Measurements from ENCODE around the gene GABPB1. TPM values are rescaled to one million over a fixed set of nuclear protein-coding genes. Genes with fewer than 3 reads are reported as not detected.

GABPB1 gene
- total RNA-seq, 1 donor from 2014 or later = 70.5 TPM

- DNase-seq (ENCODE audit: low read depth in 2 of 2) = no peak
These were observed 76.5 kb downstream of the GABPB1 start for GRCh38 chr15:50278496-50278895.

- DNase-seq (ENCODE audit: low read depth in 2 of 2) = no peak
These were observed 77.6 kb downstream of the GABPB1 start for GRCh38 chr15:50277370-50277769.

GRCh38 chr15:50275908-50276307 is 79.1 kb downstream of the GABPB1 start:
- DNase-seq (ENCODE audit: low read depth in 2 of 2) = no peak

GRCh38 chr15:50275091-50275490 is 79.9 kb downstream of the GABPB1 start:
- DNase-seq (ENCODE audit: low read depth in 2 of 2) = no peak

- DNase-seq (ENCODE audit: low read depth in 2 of 2) = no peak
These were observed 87.4 kb downstream of the GABPB1 start for GRCh38 chr15:50267577-50267976.

- DNase-seq (ENCODE audit: low read depth in 2 of 2) = no peak
These were observed 89.4 kb downstream of the GABPB1 start, which contains the start of gene HDC for GRCh38 chr15:50265620-50266019. Gene HDC, minus strand, starts transcription at chr15:50265726. Its CDS starts 103 bp downstream, at chr15:50265623.

- DNase-seq (ENCODE audit: low read depth in 2 of 2) = no peak
These were observed 92.5 kb downstream of the GABPB1 start for GRCh38 chr15:50262533-50262932.

- no peak for DNase-seq (ENCODE audit: low read depth in 2 of 2)
These were observed 93.0 kb downstream of the GABPB1 start for GRCh38 chr15:50261981-50262380.

GRCh38 chr15:50260969-50261496 is 94.0 kb downstream of the GABPB1 start:
- DNase-seq (ENCODE audit: low read depth in 2 of 2) = no peak

- no peak for DNase-seq (ENCODE audit: low read depth in 2 of 2)
These were observed 95.7 kb downstream of the GABPB1 start for GRCh38 chr15:50259276-50259675.

GRCh38 chr15:50257924-50258323 is 97.1 kb downstream of the GABPB1 start:
- no peak for DNase-seq (ENCODE audit: low read depth in 2 of 2)

GRCh38 chr15:50257332-50257731 is 97.7 kb downstream of the GABPB1 start:
- no peak for DNase-seq (ENCODE audit: low read depth in 2 of 2)

- no peak for DNase-seq (ENCODE audit: low read depth in 2 of 2)
These were observed 98.6 kb downstream of the GABPB1 start for GRCh38 chr15:50256188-50257041.

- no peak for DNase-seq (ENCODE audit: low read depth in 2 of 2)
These were observed 102.4 kb downstream of the GABPB1 start for GRCh38 chr15:50252556-50252955.

GRCh38 chr15:50251638-50252182 is 103.3 kb downstream of the GABPB1 start:
- no peak for DNase-seq (ENCODE audit: low read depth in 2 of 2)

GRCh38 chr15:50250760-50251394 is 104.1 kb downstream of the GABPB1 start:
- no peak for DNase-seq (ENCODE audit: low read depth in 2 of 2)

GRCh38 chr15:50249704-50250103 is 105.3 kb downstream of the GABPB1 start:
- DNase-seq (ENCODE audit: low read depth in 2 of 2) = no peak

GRCh38 chr15:50248994-50249582 is 105.9 kb downstream of the GABPB1 start:
- no peak for DNase-seq (ENCODE audit: low read depth in 2 of 2)

GRCh38 chr15:50247819-50248655 is 107.0 kb downstream of the GABPB1 start:
- no peak for DNase-seq (ENCODE audit: low read depth in 2 of 2)

- DNase-seq (ENCODE audit: low read depth in 2 of 2) = no peak
These were observed 108.4 kb downstream of the GABPB1 start for GRCh38 chr15:50246631-50247030.

Data from dermis microvascular lymphatic vessel endothelial cell (primary cell).